Choroid plexus epithelial cell (primary cell): Measurements from ENCODE around the gene VSX1.

Experiments
- DNase-seq: peaks from one replicate; pipeline ENCODE4 v3.0.0-alpha.2; 2010; ENCODE audit warnings: low read depth
- H3K4me3 ChIP-seq: 2 replicates; pipeline ENCODE4 v1.5.1; 2011; ENCODE audit warnings: low read depth, mild to moderate bottlenecking, control low read depth, low read length, moderate library complexity
- CTCF ChIP-seq: conservative IDR thresholded peaks from 2 replicates; pipeline ENCODE4 v1.5.1; 2011; ENCODE audit warnings: low read depth, mild to moderate bottlenecking, control low read depth, inconsistent platforms, low read length, moderate library complexity

Gene VSX1

GRCh38 chr20:25100914-25101313, 19.0 kb upstream of the VSX1 start:
- TF ChIP-seq CTCF: no peak
- DNase-seq: no peak
- no peak overlapping the region for H3K4me3 ChIP-seq

- DNase-seq: no peak
- no peak overlapping the region for H3K4me3 ChIP-seq
- TF ChIP-seq CTCF: no peak
These were observed 17.7 kb upstream of the VSX1 start for GRCh38 chr20:25099601-25100140.

GRCh38 chr20:25097498-25097897, 15.6 kb upstream of the VSX1 start:
- H3K4me3 ChIP-seq: no peak overlapping the region
- DNase-seq: no peak
- no peak for TF ChIP-seq CTCF

GRCh38 chr20:25090492-25091429, 8.8 kb upstream of the VSX1 start:
- DNase-seq: no peak
- H3K4me3 ChIP-seq: no peak overlapping the region
- no peak for TF ChIP-seq CTCF

- DNase-seq: no peak
- no peak overlapping the region for H3K4me3 ChIP-seq
- no peak for TF ChIP-seq CTCF
These were observed 7.7 kb upstream of the VSX1 start for GRCh38 chr20:25089662-25090061.

GRCh38 chr20:25089096-25089495, 7.2 kb upstream of the VSX1 start:
- no peak for DNase-seq
- H3K4me3 ChIP-seq: no peak overlapping the region
- TF ChIP-seq CTCF: no peak

GRCh38 chr20:25088267-25088666, 6.3 kb upstream of the VSX1 start:
- no peak overlapping the region for H3K4me3 ChIP-seq
- TF ChIP-seq CTCF: no peak
- no peak for DNase-seq
